Kidney (tissue), 14 donors: ENCODE results near the gene LCE3A. TPM values are rescaled to one million over a fixed set of nuclear protein-coding genes. Genes with fewer than 3 reads are reported as not detected.

Experiments used
- DNase-seq, 5 donors: peaks; one replicate each; pipeline ENCODE4 v3.0.0-alpha.2; 2013 to 2020
- FAIRE-seq: peaks from 2 replicates; lab custom pipeline; 2012; peaks lifted over from hg19 to GRCh38; lab: Jason Lieb, UNC
- H3K27ac ChIP-seq, 2 donors: one replicate each; pipeline ENCODE4 v1.7.0; 2013; ENCODE audit warnings: low read depth in 2 of 2, low read length in 2 of 2, inconsistent platforms in 1 of 2
- H3K27me3 ChIP-seq: one replicate; pipeline ENCODE4 v1.7.1; 2013; ENCODE audit warnings: low read length, inconsistent platforms; ENCODE audit not compliant: control insufficient read depth, insufficient read depth
- H3K36me3 ChIP-seq, 3 donors: one replicate each; pipeline versions ENCODE4 v1.7.0 to v1.7.1; 2013; ENCODE audit warnings: low read length in 3 of 3, control low read depth in 1 of 3, inconsistent platforms in 1 of 3; ENCODE audit not compliant: insufficient read depth in 3 of 3, control insufficient read depth in 2 of 3
- H3K4me1 ChIP-seq, 3 donors: one replicate each; pipeline versions ENCODE4 v1.7.0 to v1.7.1; 2013; ENCODE audit warnings: low read length in 3 of 3, inconsistent platforms in 1 of 3, low read depth in 1 of 3; ENCODE audit not compliant: control insufficient read depth in 2 of 3, insufficient read depth in 2 of 3
- H3K4me3 ChIP-seq, 3 donors: one replicate each; pipeline versions ENCODE4 v1.7.0 to v1.8.1; 2013; ENCODE audit warnings: low read length in 3 of 3, control low read depth in 1 of 3, inconsistent platforms in 1 of 3
- H3K9ac ChIP-seq, 3 donors: one replicate each; pipeline versions ENCODE4 v1.7.0 to v1.7.1; 2013; ENCODE audit warnings: low read length in 3 of 3, control low read depth in 1 of 3, inconsistent platforms in 1 of 3
- H3K9me3 ChIP-seq, 3 donors: one replicate each; pipeline versions ENCODE4 v1.7.0 to v1.7.1; 2013; ENCODE audit warnings: low read length in 3 of 3, control low read depth in 1 of 3, inconsistent platforms in 1 of 3; ENCODE audit not compliant: control insufficient read depth in 2 of 3, insufficient read depth in 1 of 3
- CTCF ChIP-seq: IDR thresholded peaks from 3 replicates; pipeline ENCODE4 v1.5.1; 2012; ENCODE audit warnings: mild to moderate bottlenecking, moderate library complexity, borderline replicate concordance; ENCODE audit not compliant: insufficient read depth; ENCODE audit errors: extremely low read depth
- intact Hi-C: fragments of 100-400 bp; cut with DNase I; formaldehyde crosslinking; loops from one replicate; pipeline ENCODE4 v1.11.1; 2022
- polyA plus RNA-seq: library from polyadenylated mRNA; stranded (reverse); fragments of 350-450 nt; fragmentation: Illumina TruSeq; extraction: RNeasy Lipid Tissue Mini Kit (QIAGEN cat#74804); gene quantifications from one replicate; pipeline ENCODE4 v1.2.3, GENCODE V29; 2014; ENCODE audit warnings: low read depth, low replicate concordance; ENCODE audit not compliant: insufficient read depth
- total RNA-seq: library from RNA; stranded (reverse); fragmentation: NEBNext Ultra II Directional; extraction: Animal tissue kit (Norgen Biotek cat#: 25700); gene quantifications from one replicate; pipeline ENCODE4 v1.2.1, GENCODE V29; 2021
- donor health status: control.
- donor health status: control.
- donor health status: control.
- donor health status: control.
- donor health status: control.
- donor health status: DM: yes; HTN: yes; CAD: no.
- donor health status: Normal renal cell carcinoma (clear cell type).

Gene LCE3A
- total and polyA plus RNA-seq, 2 donors from 2014 or later: not detected

- Histone ChIP-seq H3K9ac (no peak within 1 kb of the TSS), H3K36me3 (no peaks in the 10 kb centered on the region), H3K9me3 (peaks cover 0 to 5% (median 2%) of the 10 kb centered on the region in 3 donors), H3K4me3 (no peak within 1 kb of the TSS), H3K4me1 (no peaks in the 10 kb centered on the region), H3K27me3 (no peaks in the 10 kb centered on the region), H3K27ac (no peak within 1 kb of the TSS)
- no peak for DNase-seq
- intact Hi-C loops: no loop called here
- FAIRE-seq: no peak
- TF ChIP-seq CTCF: no peak
Observed at GRCh38 chr1:152613511-152613910, 9.4 kb downstream of the LCE3A start, which contains the start of gene LCE3B. Gene LCE3B (plus strand): TSS chr1:152613811. CDS start chr1:152613811, 0 bp downstream.

- H3K9me3 ChIP-seq: peaks cover 0 to 3% (median 0%) of the 10 kb centered on the region in 3 donors
- no peak for TF ChIP-seq CTCF
- intact Hi-C loops: no loop called here
- H3K4me1 ChIP-seq: no peaks in the 10 kb centered on the region
- no peak within 1 kb of the TSS for H3K9ac ChIP-seq
- no peaks in the 10 kb centered on the region for H3K27me3 ChIP-seq
- H3K36me3 ChIP-seq: no peaks in the 10 kb centered on the region
- H3K27ac ChIP-seq: no peak within 1 kb of the TSS
- no peak for DNase-seq
- FAIRE-seq: no peak
- H3K4me3 ChIP-seq: no peak within 1 kb of the TSS
Observed at GRCh38 chr1:152599934-152600333, 23.0 kb downstream of the LCE3A start, which contains the start of gene LCE3C. Gene LCE3C (plus strand): TSS chr1:152600234. CDS start chr1:152600732, 498 bp downstream.

GRCh38 chr1:152596986-152597385 lies 25.9 kb downstream of the LCE3A start:
- no peak overlapping the region for H3K4me3 ChIP-seq
- no peak overlapping the region for H3K9ac ChIP-seq
- no peak for FAIRE-seq
- no peaks in the 10 kb centered on the region for H3K27me3 ChIP-seq
- no peaks in the 10 kb centered on the region for H3K36me3 ChIP-seq
- no peak for TF ChIP-seq CTCF
- no peak overlapping the region for H3K27ac ChIP-seq
- peaks cover 0 to 3% (median 0%) of the 10 kb centered on the region in 3 donors for H3K9me3 ChIP-seq
- intact Hi-C loops: no loop called here
- H3K4me1 ChIP-seq: no peaks in the 10 kb centered on the region
- no peak for DNase-seq

- no peak overlapping the region for H3K4me3 ChIP-seq
- no peaks in the 10 kb centered on the region for H3K4me1 ChIP-seq
- no peaks in the 10 kb centered on the region for H3K36me3 ChIP-seq
- H3K27me3 ChIP-seq: no peaks in the 10 kb centered on the region
- no peak for TF ChIP-seq CTCF
- DNase-seq (no peak), FAIRE-seq (no peak)
- no peak overlapping the region for H3K9ac ChIP-seq
- no peak overlapping the region for H3K27ac ChIP-seq
- intact Hi-C loops: no loop called here
- no peaks in the 10 kb centered on the region for H3K9me3 ChIP-seq
Observed at GRCh38 chr1:152585586-152585985, 37.3 kb downstream of the LCE3A start.
